ENCODE results near the gene ADCY1.

DNA sequence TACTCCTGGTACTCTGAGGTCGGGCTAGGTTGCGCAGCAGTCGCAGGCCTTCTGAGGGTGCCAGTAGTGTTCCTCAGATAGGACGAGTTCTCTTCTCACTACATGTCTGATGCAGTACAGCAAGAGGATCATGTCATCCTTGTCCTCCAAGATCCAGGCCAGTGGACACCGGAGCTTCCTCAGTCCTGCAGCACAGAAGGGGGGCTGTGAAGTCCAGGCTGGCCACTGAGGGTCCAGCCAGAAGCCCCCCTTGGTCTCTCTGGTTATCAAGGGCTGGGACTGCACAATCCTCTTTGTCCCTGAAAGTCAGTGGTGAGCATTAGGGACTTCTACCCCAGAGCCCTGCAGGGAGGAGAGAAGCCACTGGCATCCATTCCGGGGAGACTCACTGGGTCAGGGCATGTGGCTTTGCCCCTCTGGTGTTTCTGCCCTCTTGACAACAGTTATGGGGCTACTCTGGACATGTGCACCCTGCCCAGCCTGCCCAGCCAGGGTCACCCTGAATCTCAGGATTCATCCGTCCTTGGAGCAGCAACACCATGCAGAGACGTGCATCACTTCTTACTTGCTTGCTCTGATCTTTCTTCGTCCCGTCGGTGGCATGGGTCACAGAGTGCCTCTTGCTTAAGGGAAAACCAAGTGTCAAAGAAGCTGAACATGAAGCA is 125.7 kb downstream of the ADCY1 start:
- TF ChIP-seq, protein P1, sequence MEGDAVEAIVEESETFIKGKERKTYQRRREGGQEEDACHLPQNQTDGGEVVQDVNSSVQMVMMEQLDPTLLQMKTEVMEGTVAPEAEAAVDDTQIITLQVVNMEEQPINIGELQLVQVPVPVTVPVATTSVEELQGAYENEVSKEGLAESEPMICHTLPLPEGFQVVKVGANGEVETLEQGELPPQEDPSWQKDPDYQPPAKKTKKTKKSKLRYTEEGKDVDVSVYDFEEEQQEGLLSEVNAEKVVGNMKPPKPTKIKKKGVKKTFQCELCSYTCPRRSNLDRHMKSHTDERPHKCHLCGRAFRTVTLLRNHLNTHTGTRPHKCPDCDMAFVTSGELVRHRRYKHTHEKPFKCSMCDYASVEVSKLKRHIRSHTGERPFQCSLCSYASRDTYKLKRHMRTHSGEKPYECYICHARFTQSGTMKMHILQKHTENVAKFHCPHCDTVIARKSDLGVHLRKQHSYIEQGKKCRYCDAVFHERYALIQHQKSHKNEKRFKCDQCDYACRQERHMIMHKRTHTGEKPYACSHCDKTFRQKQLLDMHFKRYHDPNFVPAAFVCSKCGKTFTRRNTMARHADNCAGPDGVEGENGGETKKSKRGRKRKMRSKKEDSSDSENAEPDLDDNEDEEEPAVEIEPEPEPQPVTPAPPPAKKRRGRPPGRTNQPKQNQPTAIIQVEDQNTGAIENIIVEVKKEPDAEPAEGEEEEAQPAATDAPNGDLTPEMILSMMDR (IDR thresholded peaks at IDR 0.05; ENCODE audit: low read length): no peak
- no peak for TF ChIP-seq EZH2 (optimal IDR thresholded peaks at IDR 0.05; ENCODE audit: low read depth, low read length)
- TF ChIP-seq EZH2phosphoT487 (IDR thresholded peaks at IDR 0.05; ENCODE audit: low read length): no peak
